ENCODE data around the gene GCNT2. TPM values are rescaled to one million over a fixed set of nuclear protein-coding genes. Genes with fewer than 3 reads are reported as not detected.
"Not testable (repeated sequence)": the region's sequence is repeated elsewhere in the genome, so short reads cannot be mapped to it uniquely, and the experiment has no call there.

GCNT2 gene
- total RNA-seq, 1 experiment from 2014 or later = 6.2 TPM

DNA sequence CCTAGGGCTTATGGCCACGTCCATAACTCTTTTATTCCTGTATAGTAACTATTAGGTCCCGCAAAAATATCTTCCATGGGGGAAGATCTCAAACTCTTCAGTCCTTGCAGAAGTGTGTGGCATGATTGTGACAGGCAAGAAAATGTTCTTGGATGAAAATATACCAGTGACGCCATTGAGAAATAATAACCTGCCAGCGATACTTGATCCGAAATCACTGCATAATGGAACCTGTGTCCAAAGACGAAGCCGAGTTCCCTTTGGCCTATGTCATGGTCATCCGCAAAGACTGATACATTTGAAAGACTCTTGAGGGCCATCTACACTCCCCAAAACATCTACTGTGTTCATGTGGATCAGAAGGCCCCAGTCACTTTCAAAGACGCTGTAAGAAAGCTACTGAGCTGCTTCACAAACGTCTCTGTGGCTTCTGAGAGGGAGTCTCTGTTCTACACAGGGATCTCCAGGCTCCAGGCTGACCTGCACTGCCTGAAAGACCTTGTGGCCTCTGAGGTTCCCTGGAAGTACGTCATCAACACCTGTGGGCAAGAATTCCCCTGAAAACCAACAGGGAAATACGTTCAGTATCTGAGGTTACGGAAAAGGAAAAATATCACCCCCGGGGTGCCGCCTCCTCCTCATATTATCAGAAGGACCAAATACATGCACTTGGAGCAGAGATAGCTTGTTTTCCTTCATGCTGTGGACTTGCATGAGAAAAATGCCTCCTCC lies 6.9 kb upstream of the GCNT2 start:
- DNase-seq (ENCODE audit: low read depth) = no peak

GRCh38 chr6:10516953-10517352 lies 4.2 kb upstream of the GCNT2 start:
- no peak for DNase-seq (ENCODE audit: low read depth)

DNA sequence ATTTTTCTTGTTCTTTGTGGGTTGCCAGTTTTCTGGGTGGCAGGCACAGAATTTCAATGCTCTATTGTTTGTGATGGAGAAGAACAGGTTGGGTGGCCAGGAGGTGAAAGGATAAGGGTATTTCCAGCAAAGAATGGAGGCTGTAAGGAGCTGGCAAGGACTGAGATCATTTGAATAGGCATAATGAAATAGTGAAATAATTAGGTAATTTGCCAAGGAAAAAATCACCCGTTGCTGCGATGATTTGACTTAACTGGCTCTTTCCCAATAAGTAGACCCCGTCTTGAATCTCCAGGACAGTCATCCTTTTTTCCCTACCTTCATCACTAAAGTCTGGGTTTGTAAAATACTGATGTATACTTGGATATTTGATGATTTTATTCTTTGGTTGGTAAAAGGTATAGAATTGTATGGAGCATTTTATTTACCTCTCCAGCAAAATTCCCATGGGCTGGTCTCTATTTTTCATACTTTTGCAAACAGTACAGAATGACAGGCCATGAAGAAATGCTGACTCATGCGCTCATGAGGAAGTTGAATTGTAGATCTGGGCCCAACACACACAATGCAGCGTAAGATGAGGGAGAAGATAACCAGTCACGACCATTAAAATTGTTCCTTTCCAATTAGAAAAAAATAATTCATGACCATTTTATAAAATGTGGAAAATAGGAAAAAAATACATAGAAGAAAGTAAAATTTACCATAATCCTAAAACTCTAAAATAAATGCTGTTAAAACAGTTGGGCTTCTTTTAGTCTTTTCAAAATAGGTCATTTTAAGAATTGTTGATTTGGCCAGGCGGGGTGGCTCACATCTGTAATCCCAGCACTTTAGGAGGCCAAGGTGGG lies 2.4 kb upstream of the GCNT2 start:
- peak; percentile 50 for DNase-seq (ENCODE audit: low read depth)

- not testable (repeated sequence) for DNase-seq (ENCODE audit: low read depth)
These were observed 1.8 kb upstream of the GCNT2 start for GRCh38 chr6:10519408-10519697.

DNA sequence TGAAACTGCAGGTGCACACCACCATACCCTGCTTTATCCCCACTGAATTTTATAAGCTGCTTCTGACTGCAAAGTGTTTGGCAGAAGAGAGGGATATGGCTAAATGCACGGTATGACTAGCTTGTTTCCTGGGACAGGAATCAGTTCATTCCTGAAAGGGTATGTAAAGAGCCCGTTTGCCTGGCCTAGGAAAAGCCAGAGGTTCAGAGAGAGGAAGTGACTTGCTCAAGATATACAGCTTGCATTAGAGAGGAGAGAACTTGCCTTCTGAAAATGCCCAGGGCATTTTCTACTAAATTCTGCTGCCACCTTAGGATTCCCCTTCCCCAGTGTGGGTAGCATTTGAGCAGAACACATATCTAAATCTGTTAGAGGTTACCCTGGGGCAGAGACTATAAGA lies 683 bp upstream of the GCNT2 start:
- no peak for DNase-seq (ENCODE audit: low read depth)

GRCh38 chr6:10522929-10523573 lies 1.9 kb downstream of the GCNT2 start:
- DNase-seq (ENCODE audit: low read depth) = no peak

GRCh38 chr6:10526156-10526555 lies 5.0 kb downstream of the GCNT2 start:
- no peak for DNase-seq (ENCODE audit: low read depth)

GRCh38 chr6:10528158-10528981 lies 7.2 kb downstream of the GCNT2 start:
- peak; percentile 66 for DNase-seq (ENCODE audit: low read depth)

DNA sequence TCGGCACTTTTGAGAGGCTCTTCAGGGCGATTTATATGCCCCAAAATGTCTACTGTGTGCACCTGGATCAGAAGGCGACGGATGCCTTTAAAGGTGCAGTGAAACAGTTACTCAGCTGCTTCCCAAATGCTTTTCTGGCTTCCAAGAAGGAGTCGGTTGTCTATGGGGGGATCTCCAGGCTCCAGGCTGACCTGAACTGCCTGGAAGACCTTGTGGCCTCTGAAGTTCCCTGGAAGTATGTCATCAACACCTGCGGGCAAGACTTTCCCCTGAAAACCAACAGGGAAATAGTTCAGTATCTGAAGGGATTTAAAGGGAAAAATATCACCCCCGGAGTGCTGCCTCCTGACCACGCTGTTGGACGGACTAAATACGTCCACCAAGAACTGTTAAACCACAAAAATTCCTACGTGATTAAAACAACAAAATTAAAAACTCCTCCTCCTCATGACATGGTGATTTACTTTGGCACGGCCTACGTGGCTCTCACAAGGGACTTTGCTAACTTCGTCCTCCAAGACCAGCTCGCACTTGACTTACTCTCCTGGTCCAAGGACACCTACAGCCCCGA lies 8.2 kb downstream of the GCNT2 start:
- DNase-seq (ENCODE audit: low read depth) = peak; percentile 66

DNA sequence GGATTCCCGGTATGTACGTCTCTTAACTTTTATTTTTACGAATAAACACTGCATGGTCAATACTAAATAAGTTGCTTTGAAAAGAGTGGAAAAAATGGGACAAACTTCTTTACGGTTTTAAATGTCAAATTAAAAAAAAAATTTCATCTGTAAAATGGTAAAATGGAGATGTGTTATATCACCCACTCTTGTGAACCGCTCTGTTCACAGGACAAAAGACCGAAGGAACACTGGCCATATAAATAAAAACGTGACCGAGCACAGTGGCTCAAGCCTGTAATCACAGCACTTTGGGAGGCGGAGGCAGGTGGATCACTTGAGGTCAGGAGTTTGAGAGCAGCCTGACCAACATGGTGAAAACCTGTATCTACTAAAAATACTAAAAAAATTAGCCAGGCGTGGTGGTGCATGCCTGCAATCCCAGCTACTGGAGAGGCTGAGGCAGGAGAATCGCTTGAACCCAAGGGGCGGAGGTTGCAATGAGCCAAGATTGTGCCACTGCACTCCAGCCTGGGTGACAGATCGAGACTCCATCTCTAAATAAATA lies 8.8 kb downstream of the GCNT2 start:
- DNase-seq (ENCODE audit: low read depth) = not testable (repeated sequence)

- DNase-seq (ENCODE audit: low read depth) = no peak
These were observed 10.4 kb downstream of the GCNT2 start for GRCh38 chr6:10531503-10531902.

DNA sequence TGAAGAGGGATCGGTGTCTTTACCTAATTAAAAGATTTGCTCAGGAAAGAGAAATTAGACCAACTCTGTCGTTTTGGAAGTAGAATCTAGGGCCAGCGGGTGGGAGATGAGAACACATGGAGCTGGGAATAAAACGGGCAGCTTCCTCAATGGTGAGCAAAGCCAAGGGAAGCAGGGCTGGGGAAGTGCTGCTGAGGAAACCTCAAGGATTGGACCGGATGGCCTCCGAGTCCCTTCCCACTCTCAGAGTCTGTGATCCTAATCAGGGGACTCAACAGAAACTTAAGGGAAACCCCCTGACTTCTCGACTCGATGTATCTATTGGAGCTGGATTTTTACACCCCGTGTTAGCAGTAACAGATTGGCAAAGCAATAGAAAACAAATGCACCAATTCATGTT lies 10.8 kb downstream of the GCNT2 start:
- no peak for DNase-seq (ENCODE audit: low read depth)

DNA sequence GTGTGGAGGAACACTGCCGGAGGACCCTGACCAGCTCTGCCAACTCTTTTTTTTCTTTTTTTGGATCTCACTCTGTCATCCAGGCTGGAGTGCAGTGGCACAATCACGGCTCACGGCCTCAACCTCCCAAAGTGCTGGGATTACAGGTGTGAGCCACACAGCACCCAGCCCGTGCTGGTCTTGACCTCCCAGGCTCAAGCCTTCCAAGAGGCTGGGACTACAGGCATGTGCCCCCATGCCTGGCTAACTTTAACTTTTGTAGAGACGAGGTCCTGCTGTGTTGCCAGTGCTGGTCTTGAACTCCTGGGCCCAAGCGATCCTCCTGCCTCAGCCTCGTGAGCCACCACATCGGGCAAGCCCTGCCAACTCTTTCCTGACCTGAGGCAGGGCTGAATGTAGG lies 11.2 kb downstream of the GCNT2 start:
- DNase-seq (ENCODE audit: low read depth) = no peak

- DNase-seq (ENCODE audit: low read depth) = no peak
These were observed 13.2 kb downstream of the GCNT2 start for GRCh38 chr6:10534419-10534762.

GRCh38 chr6:10535193-10535592 lies 14.0 kb downstream of the GCNT2 start:
- DNase-seq (ENCODE audit: low read depth) = no peak

GRCh38 chr6:10537726-10538125 lies 16.6 kb downstream of the GCNT2 start:
- DNase-seq (ENCODE audit: low read depth) = no peak

- DNase-seq (ENCODE audit: low read depth) = no peak
These were observed 19.1 kb downstream of the GCNT2 start for GRCh38 chr6:10540073-10540746.

DNA sequence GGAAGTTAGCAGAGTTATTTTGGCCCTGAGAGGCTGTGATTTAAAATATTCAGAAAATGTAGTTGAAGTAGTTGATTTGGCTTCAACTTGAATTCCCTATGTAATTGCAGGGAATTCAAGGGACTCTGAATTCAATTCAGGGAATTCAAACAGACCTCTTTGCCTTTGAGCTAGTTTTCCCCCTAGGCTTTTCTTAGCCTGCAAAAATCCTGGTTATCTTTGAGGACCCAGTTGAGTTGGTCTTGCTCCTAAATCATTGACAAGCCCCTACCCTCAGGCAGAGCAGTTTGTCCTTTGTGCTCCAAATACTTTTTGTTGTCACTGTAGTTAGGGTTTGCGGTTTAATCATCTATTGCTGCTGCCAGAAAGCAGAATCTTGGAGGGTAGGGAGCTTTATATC lies 20.4 kb downstream of the GCNT2 start:
- DNase-seq (ENCODE audit: low read depth) = no peak

DNA sequence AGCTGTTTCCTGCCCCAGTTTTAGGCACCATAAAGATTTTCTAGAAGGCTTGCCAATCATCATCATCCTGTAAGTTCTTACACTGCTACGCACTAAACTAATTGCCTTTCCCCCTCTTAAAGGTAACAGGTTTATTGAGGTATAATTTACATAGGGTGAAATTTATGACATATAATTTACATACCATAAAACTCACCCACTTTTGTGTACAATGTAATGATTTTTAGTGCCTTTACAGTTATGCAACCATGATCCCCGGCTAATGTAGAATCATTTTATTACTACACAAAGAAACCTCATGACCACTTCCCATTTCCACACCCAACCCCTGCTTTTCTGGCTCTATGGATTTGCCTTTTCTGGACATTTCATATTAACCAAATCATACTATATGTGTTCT lies 21.1 kb downstream of the GCNT2 start:
- DNase-seq (ENCODE audit: low read depth) = no peak

DNA sequence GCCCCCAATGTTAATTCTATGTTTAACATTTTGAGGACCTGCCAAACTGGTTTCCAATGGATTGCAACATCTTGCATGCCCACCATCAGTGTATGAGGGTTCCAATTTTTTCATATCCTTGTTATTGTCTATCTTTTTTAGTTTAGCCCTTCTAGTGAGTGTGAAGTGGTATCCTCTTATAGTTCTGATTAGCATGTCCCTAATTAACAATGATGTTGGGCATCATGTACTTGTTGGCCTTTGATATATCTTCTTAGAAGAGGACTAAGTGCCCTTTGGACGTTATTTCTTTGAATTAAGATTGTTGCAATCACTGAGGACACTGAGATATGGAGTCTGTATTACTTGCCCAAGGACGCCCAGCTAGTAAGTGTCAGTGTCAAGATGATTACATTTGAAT lies 22.3 kb downstream of the GCNT2 start:
- no peak for DNase-seq (ENCODE audit: low read depth)

- DNase-seq (ENCODE audit: low read depth) = no peak
These were observed 24.3 kb downstream of the GCNT2 start for GRCh38 chr6:10545482-10545881.

All from RPMI7951 (cell line).